Cardiac septum (tissue), 1 donor: ENCODE data around the gene PTPRN. TPM values are rescaled to one million over a fixed set of nuclear protein-coding genes. Genes with fewer than 3 reads are reported as not detected.
A peak's percentile ranks its signal among the peaks of the same experiment; 100 is the strongest.

Source experiments
- DNase-seq: peaks from one replicate; pipeline ENCODE4 v3.0.0-alpha.2; 2020; ENCODE audit warnings: low spot score
- intact Hi-C: fragments of 100-400 bp; cut with DNase I; formaldehyde crosslinking; loops from one replicate; pipeline ENCODE4 v1.14.0; 2022
- microRNA-seq: library from miRNA; unstranded; fragments of <30 nt; microRNA quantifications from one replicate; pipeline ENCODE4 v1.2.0, GENCODE V29; 2020
- total RNA-seq: library from RNA; stranded (reverse); fragmentation: NEBNext Ultra II Directional; extraction: Animal tissue kit (Norgen Biotek cat#: 25700); gene quantifications from one replicate; pipeline ENCODE4 v1.2.1, GENCODE V29; 2021
- donor health status: DM: no; HTN: no; CAD: no.

The PTPRN gene
- total RNA-seq, 1 donor from 2014 or later, result 0.97 TPM

DNA sequence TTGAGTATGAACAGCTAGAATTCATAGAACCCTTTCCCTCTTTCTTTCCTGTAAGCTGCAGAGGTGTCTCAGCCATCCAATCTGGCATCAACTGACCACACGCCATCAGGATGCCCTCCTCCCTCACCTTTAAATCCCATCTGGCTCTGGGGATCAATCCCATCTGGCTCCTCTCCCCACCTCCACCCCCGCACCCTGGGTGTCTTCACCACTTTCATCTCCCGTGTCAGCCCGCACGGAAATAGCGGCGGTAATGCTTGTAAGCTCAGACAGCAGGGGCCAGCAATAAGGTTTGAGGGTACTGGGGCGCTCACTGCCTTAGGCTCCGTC, 56.7 kb downstream of the PTPRN start:
- DNase-seq, result no peak
- intact Hi-C loops, result loop anchor here (2.0 kb wide), 2 partner anchors 26 to 36 kb away; partner anchors contain the start of gene DNAJB2

DNA sequence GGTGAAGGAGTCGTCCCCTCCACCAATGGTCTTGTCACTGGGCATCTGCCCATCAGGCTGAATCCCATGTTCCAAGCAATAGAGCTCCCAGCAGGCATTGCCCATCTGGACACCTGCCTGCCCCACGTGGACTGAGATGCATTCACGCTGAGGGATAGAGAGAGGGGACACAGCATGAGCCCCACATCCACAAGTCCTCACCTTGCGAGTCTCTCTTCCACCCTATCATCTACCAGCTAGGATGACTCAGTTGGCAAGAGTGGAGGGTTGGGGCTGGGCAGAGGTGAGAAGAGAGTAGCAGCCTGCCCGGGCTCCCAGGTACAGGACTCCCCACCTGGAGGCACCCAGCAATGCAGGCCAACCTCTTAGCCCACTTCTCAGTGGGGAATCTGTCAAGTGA, 57.1 kb downstream of the PTPRN start:
- no peak for DNase-seq
- intact Hi-C loops, result loop anchor here (2.0 kb wide), 2 partner anchors 27 to 35 kb away; partner anchors contain the start of gene DNAJB2

DNA sequence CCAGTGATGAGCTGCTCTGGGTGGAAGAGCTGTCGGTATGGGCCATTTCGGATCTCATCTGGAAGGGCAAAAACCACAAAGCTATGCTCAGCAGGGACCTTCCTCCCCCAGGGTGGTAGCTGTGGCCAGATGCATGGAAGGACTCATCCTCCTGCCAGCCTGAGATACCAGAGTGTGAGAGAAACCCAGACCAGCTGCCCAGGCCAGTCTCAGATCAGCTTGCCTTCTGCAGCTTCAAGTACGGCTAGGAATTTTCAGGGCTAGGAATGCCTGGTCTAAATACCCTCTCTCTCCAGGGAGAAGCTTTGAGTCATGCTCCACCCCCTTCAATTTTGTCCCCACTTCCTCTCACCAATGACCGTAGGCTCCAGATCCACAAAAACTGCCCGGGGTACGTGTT, 57.5 kb downstream of the PTPRN start:
- intact Hi-C loops, result loop anchor here (2.0 kb wide), 2 partner anchors 27 to 35 kb away; partner anchors contain the start of gene DNAJB2
- no peak for DNase-seq

DNA sequence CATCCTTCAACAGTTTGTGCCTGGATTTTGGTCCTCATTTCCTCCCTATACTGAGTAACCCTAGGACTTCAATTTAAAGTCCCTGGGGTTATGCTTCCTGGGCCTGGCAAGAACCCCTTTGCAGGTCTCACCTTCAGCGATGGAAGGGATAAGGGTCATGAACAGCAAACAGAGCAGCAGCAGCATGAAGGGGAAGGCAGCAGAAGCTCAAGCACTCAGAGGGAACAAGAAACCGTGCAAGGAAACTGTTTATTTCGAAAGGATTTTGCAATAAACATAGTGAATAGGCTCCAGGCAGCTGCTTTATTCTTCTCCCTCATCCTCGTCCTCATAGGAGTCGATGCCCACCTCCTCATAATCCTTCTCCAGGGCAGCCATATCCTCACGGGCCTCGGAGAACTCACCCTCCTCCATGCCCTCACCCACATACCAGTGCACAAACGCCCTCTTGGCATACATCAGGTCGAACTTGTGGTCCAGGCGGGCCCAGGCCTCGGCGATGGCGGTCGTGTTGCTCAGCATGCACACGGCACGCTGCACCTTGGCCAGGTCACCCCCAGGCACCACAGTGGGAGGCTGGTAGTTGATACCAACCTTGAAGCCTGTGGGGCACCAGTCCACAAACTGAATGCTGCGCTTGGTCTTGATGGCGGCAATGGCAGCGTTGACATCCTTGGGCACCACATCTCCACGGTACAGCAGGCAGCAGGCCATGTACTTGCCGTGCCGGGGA, 59.0 kb downstream of the PTPRN start:
- intact Hi-C loops, result no loop called here
- DNase-seq, result no peak

DNA sequence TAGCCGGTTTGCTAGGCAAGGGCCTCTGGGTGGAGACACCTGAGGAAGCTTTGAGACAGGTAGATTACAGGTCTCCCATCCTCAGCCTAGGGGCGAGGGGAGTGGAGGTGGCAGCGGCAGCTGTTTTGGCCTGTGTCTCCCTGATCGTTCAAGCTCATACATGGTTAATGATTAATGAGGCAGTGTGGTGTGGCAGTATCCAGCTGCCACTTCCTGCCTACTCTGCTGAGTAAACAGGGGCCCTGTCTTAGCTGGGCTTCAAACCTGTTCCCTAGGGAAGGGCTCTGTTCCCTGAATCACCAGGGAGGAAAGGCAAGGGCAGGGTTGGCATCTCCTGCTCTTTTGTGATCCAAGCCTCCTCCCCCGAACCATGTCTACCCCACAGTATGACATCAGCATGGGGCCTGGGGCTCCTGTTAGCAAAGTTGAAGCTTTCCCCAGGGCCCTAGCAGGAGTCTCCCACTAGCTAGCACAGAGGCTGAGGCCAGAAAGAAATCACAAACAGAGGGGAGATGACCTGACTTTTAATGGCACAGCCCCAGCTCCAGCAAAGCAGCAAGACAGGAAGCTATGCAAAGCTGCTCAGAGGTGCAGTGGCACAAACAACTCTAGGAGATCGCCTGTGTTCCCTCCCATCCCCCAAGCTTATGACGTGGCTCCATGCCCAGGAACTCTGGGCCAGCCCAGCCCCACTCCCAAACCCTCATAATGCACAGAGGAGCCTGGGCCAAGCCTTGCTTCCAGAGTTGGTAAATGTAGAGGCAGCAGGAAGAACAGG, 59.8 kb downstream of the PTPRN start:
- peak; percentile 91 for DNase-seq
- intact Hi-C loops, result loop anchor here (5.0 kb wide), 1 partner anchor 43 kb away; no protein-coding TSS in a partner anchor

DNA sequence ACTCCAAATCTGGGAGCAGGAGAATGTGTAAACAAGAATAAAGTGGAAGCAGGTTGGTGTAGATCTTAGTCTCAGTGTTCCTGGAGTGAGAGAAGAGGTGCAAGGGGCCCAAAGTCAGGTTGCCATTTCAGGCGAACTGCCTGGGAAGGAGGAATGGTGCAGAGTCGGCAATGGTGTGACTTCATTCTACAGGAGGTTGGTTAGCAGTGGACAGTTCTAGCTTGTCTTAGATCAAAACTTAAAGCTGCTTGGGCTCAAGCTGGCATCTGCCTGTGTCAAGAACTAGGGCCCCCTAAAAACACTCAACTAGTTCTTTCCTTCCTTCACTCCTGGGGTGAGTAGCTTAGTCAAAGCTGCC, 60.4 kb downstream of the PTPRN start:
- DNase-seq, result no peak
- intact Hi-C loops, result loop anchor here (5.0 kb wide), 1 partner anchor 43 kb away; no protein-coding TSS in a partner anchor

DNA sequence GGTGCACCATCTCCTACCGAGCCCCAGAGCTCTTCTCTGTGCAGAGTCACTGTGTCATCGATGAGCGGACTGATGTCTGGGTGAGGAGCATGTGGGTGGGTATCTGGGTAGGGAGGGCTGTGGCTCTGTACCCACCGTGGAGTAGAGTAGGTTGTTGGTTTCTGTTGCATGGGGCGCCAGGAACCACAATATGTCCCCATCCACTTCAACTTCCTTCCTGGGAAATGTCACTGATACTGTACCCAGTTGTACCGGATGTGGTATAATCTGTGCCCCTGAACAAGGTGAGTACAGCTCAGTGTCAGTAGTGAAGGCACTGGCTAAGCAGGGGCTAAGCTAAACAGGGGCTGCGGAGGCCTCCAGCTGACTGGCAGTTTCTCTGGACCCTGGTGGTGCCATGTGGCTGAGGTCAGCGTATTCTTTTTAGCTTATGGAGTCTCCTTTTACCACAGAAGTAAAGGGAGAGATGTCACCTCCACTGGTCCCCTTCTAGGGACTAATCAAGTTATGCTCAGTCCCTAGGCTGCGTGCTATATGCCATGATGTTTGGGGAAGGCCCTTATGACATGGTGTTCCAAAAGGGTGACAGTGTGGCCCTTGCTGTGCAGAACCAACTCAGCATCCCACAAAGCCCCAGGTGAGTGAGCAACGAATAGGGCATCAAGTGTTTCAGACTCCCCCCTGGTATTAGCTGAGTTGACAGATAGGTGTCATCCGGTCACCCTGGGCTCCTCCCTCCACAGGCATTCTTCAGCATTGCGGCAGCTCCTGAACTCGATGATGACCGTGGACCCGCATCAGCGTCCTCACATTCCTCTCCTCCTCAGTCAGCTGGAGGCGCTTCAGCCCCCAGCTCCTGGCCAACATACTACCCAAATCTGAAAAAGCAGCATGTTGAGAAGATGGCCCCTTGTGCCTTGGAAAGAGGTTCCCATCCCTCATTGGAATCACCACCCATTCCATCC, 61.2 kb downstream of the PTPRN start:
- intact Hi-C loops, result loop anchor here (5.0 kb wide), 1 partner anchor 44 kb away; no protein-coding TSS in a partner anchor
- DNase-seq, result no peak

DNA sequence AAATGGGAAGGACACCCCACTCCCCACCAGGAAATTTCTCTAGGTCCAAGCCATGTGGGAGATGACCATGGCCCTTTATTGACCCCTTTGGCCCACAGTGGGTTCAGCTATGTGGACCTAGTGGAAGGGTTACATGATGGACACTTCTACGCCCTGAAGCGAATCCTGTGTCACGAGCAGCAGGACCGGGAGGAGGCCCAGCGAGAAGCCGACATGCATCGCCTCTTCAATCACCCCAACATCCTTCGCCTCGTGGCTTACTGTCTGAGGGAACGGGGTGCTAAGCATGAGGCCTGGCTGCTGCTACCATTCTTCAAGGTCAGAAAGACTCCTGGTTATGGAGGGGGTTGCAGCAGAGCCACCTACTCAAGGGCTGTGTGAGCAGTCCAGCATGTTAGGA, 62.6 kb downstream of the PTPRN start:
- no peak for DNase-seq
- intact Hi-C loops, result loop anchor here (5.0 kb wide), 1 partner anchor 46 kb away; no protein-coding TSS in a partner anchor

DNA sequence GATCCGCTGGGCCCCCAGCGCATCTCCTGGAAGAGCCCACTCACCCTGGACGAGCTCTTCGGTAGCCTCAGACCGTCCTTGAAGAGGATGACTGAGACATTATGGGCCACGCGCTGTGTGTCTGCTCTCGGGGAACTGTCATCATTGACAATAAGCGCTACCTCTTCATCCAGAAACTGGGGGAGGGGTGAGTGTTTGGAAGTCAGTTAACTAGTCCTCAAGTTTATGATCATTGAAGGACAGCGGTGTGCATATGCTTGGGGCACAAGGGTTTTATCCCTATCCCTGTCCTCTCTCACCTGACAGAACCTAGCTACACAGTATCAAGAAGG, 63.3 kb downstream of the PTPRN start:
- DNase-seq, result no peak
- intact Hi-C loops, result loop anchor here (1.0 to 5.0 kb wide), 3 partner anchors 17 to 46 kb away; partner anchors contain the start of genes ANKZF1, ATG9A and ZFAND2B

DNA sequence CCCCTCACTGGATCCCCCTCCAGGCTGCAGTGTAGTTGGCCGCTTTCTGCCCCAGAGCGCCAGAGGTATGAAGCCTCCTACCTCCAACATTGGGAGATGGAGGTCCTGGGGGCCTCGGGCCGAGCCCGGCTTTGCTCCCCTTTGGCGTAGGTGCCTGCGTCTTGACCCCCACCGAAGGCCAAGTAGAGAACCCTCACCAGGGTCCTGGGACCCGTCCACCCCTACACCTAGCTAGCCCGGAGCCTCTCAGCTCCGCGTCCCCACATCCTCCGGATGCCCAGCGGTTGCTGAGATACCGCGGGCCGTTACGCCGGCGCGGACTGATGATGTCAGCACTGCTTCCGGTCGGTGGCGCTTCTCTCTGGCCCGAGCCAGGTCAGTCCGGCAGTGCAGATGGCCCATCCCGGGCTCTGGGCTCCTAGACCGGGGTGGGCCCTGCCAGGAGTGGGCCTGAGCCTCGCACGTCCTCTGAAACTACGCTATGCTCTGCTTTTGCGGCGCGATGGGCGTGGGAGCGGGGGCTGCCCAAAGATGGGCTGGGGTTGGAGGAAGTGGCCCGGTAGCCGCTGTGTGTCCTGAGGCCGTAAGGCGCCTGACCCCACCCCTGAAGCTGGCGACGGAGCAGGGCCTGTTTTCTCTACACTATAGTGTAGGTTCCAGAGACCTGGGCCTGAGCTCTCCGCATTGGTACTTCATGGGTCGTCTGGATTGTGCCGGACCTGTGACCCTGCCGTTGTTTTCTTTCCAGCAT, 63.9 kb downstream of the PTPRN start, which contains the start of the genes GLB1L and STK16:
GLB1L (minus strand) TSS at position 297 of the 751 bp plus-strand sequence. CDS start 1,871 bp downstream, outside the sequence.
STK16 (plus strand) TSS at position 332 of the 751 bp plus-strand sequence. CDS start 521 bp downstream, outside the sequence.
- intact Hi-C loops, result loop anchor here (1.0 to 5.0 kb wide), 3 partner anchors 17 to 47 kb away; partner anchors contain the start of genes ANKZF1, ATG9A and ZFAND2B
- peak; percentile 98 for DNase-seq

DNA sequence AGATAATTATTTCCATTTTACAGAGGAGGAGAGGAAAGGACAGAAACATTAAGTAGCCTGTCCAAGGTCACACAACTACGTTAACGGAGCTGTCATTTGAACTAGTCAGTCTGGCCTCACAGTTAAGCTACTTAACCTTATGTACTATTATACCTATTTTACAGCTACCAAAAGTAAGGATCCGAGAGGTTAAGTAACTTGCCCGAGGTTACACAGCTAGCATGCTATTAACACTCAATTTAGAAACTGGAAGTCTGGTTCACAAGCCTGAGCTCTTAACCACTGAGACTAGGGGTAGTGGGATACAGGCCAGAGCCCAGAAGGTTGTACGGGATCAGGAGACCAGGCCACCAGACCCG, 64.4 kb downstream of the PTPRN start:
- intact Hi-C loops, result loop anchor here (1.0 to 5.0 kb wide), 3 partner anchors 16 to 48 kb away; partner anchors contain the start of genes ANKZF1, ATG9A and ZFAND2B
- DNase-seq, result no peak

DNA sequence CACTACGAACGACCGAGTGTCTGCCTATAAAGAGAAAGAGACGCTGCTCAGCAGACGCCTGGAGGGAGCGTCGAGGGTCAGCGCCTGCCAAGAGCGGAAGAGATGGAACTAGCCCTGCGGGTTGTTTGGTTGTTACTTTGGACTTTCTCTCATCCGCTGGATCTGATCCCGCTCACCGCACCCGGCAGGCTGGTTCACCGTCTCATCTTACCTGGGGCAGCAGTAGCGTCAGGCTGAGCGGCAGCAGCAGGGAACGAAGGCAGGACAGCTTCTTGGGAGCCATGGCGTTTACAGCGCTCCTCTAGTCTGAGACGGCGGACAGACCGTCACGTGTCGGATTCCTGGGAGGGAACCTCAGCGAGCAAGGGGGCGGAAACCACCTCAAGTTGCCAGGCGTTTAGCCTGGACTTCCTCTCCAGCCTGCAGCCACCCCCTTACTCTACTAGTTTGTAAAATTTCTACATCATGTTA, 65.9 kb downstream of the PTPRN start:
- DNase-seq, result no peak
- intact Hi-C loops, result no loop called here

Small RNAs within 50 kb of the gene (microRNA-seq; reads per million reads assigned to microRNA genes)
- not detected for gene MIR153-1

Other genes with a start within 250 kb of the PTPRN start
- gene IHH, start 248.5 kb downstream of the PTPRN start, total RNA-seq, result not detected
- gene NHEJ1, start 148.6 kb downstream of the PTPRN start, total RNA-seq, result 6.7 TPM
- 0.48 TPM for gene SLC23A3, start 139.4 kb downstream of the PTPRN start, total RNA-seq
- 67.6 TPM for gene CNPPD1, start 132.5 kb downstream of the PTPRN start, total RNA-seq
- gene RETREG2, start 131.1 kb downstream of the PTPRN start, total RNA-seq, result 31.2 TPM
- 23.9 TPM for gene ZFAND2B, start 102.6 kb downstream of the PTPRN start, total RNA-seq
- 17.4 TPM for gene ABCB6, start 90.4 kb downstream of the PTPRN start, total RNA-seq
- 66.3 TPM for gene ATG9A, start 79.8 kb downstream of the PTPRN start, total RNA-seq
- gene ANKZF1, start 79.6 kb downstream of the PTPRN start, total RNA-seq, result 22.4 TPM
- gene GLB1L, start 64.0 kb downstream of the PTPRN start, total RNA-seq, result 2.0 TPM
- 16.3 TPM for gene STK16, start 63.9 kb downstream of the PTPRN start, total RNA-seq
- gene TUBA4B, start 56.2 kb downstream of the PTPRN start, total RNA-seq, result not detected
- 164 TPM for gene TUBA4A, start 55.5 kb downstream of the PTPRN start, total RNA-seq
- 78.0 TPM for gene DNAJB2, start 30.0 kb downstream of the PTPRN start, total RNA-seq
- gene RESP18, start 23.3 kb upstream of the PTPRN start, total RNA-seq, result not detected
- 47.2 TPM for gene DNPEP, start 78.5 kb upstream of the PTPRN start, total RNA-seq
- gene DES, start 109.0 kb upstream of the PTPRN start, total RNA-seq, result 21,230 TPM
- 199 TPM for gene SPEG, start 125.4 kb upstream of the PTPRN start, total RNA-seq
- gene GMPPA, start 189.5 kb upstream of the PTPRN start, total RNA-seq, result 22.6 TPM
- gene ASIC4, start 205.1 kb upstream of the PTPRN start, total RNA-seq, result 0.32 TPM
- gene CHPF, start 234.4 kb upstream of the PTPRN start, total RNA-seq, result 120 TPM
- gene TMEM198, start 234.6 kb upstream of the PTPRN start, total RNA-seq, result 1.8 TPM